Measurements from ENCODE around the gene TFG. TPM values are rescaled to one million over a fixed set of nuclear protein-coding genes. Genes with fewer than 3 reads are reported as not detected.

The TFG gene
- total and polyA plus RNA-seq, 10 of the 15 experiments (the other 5 are each of a cell fraction or from before 2014, with no cell fraction given) = 29.3 to 126 (median 57.6) TPM

DNA sequence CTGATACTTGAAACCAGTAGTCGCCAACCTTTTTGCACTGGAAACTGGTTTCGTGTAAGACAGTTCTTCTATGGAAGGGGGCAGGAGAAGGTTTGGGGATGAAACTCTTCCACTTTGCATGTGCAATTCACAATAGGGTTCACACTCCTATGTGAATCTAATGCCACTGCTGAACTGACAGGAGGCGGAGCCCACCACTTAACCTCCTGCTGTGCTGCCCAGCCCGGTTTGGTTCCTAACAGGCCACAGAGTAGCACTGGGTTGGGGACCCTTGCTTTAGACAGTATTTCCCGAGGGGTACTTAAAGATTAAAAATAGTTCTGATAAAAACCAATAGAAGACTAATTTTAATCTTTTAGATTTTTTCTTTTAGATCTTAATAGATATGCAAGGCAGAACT is 11.1 kb downstream of the TFG start:
- CTCF ChIA-PET = interaction anchor here (1.6 kb wide), 2 partner anchors 15 to 19 kb away, joined by 3 to 4 read pairs; no protein-coding TSS in a partner anchor
- RAD21 ChIA-PET (ENCODE audit: unreplicated experiment) = no interaction called here
- WGBS (ENCODE audit: insufficient coverage, insufficient replicate concordance, low lambda C conversion rate, missing lambda C conversion rate) = 95% methylated on average over 5 of the region's 5 CpGs
- DNase-seq (ENCODE audit: low read depth, low spot score) (no peak), FAIRE-seq (no peak), ATAC-seq (no peak)
- POLR2A ChIA-PET = interaction anchor here (1.0 to 1.6 kb wide), 3 partner anchors 8 to 12 kb away, joined by 3 to 5 read pairs (median 3); no protein-coding TSS in a partner anchor
- Histone ChIP-seq H2AFZ (ENCODE audit: control insufficient read depth, low read depth, low read length) (no peak overlapping the region), H3K27me3 (replicated peaks in 1 of 2; ENCODE audit: control insufficient read depth in 2 of 2, insufficient read depth in 2 of 2, low read length in 1 of 2) (no peaks in the 10 kb centered on the region), H4K20me1 (ENCODE audit: control insufficient read depth, insufficient read depth) (no peaks in the 10 kb centered on the region), H3K4me3 (no peak overlapping the region), H3K27ac (ENCODE audit: control insufficient read depth, insufficient read depth) (no peak overlapping the region), H3K9ac (ENCODE audit: control insufficient read depth, insufficient read depth, low read length) (no peak overlapping the region), H3K79me2 (ENCODE audit: control insufficient read depth, insufficient read depth, low read length) (peaks cover 47% of the 10 kb centered on the region), H3K4me2 (ENCODE audit: control insufficient read depth, insufficient read depth) (no peak overlapping the region), H3K9me3 (replicated peaks; ENCODE audit: control insufficient read depth, insufficient read depth, low read length) (no peaks in the 10 kb centered on the region; the same call in 2 of the 3 replicates), H3K4me1 (ENCODE audit: control insufficient read depth, insufficient read depth, low read length) (no peaks in the 10 kb centered on the region), H3K36me3 (ENCODE audit: control insufficient read depth in 2 of 2, insufficient read depth in 2 of 2, low read length in 1 of 2) (peaks cover 5 to 18% of the 10 kb centered on the region in 2 experiments)
- intact Hi-C loops (cut with micrococcal nuclease; ENCODE audit: unreplicated experiment) = no loop called here
- BruUV-seq (replicated peaks) = no TSS peak
- in situ Hi-C loops (cut with MboI) = no loop called here
- SMC1A ChIA-PET (ENCODE audit: uncharacterized antibody, unreplicated experiment) = interaction anchor here (4.5 kb wide), 1 partner anchor 7 kb away, joined by 18 read pairs; no protein-coding TSS in a partner anchor
- TF ChIP-seq MEF2B (IDR thresholded peaks at IDR 0.05; ENCODE audit: partially characterized antibody, poor library complexity, severe bottlenecking) = no peak
- TF ChIP-seq PAX8 (IDR thresholded peaks at IDR 0.05) = no peak
- no peak for TF ChIP-seq CBX3 (IDR thresholded peaks at IDR 0.05; ENCODE audit: borderline replicate concordance, low read depth)
- TF ChIP-seq, protein P1, sequence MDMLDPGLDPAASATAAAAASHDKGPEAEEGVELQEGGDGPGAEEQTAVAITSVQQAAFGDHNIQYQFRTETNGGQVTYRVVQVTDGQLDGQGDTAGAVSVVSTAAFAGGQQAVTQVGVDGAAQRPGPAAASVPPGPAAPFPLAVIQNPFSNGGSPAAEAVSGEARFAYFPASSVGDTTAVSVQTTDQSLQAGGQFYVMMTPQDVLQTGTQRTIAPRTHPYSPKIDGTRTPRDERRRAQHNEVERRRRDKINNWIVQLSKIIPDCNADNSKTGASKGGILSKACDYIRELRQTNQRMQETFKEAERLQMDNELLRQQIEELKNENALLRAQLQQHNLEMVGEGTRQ (IDR thresholded peaks at IDR 0.05; ENCODE audit: borderline replicate concordance, low read depth, low read length) = no peak
- TF ChIP-seq FOXK2 (IDR thresholded peaks at IDR 0.05) = no peak
- TF ChIP-seq NR2C2 (IDR thresholded peaks at IDR 0.05; ENCODE audit: borderline replicate concordance, control insufficient read depth, insufficient read length, low read depth) = no peak
- TF ChIP-seq, protein P2, sequence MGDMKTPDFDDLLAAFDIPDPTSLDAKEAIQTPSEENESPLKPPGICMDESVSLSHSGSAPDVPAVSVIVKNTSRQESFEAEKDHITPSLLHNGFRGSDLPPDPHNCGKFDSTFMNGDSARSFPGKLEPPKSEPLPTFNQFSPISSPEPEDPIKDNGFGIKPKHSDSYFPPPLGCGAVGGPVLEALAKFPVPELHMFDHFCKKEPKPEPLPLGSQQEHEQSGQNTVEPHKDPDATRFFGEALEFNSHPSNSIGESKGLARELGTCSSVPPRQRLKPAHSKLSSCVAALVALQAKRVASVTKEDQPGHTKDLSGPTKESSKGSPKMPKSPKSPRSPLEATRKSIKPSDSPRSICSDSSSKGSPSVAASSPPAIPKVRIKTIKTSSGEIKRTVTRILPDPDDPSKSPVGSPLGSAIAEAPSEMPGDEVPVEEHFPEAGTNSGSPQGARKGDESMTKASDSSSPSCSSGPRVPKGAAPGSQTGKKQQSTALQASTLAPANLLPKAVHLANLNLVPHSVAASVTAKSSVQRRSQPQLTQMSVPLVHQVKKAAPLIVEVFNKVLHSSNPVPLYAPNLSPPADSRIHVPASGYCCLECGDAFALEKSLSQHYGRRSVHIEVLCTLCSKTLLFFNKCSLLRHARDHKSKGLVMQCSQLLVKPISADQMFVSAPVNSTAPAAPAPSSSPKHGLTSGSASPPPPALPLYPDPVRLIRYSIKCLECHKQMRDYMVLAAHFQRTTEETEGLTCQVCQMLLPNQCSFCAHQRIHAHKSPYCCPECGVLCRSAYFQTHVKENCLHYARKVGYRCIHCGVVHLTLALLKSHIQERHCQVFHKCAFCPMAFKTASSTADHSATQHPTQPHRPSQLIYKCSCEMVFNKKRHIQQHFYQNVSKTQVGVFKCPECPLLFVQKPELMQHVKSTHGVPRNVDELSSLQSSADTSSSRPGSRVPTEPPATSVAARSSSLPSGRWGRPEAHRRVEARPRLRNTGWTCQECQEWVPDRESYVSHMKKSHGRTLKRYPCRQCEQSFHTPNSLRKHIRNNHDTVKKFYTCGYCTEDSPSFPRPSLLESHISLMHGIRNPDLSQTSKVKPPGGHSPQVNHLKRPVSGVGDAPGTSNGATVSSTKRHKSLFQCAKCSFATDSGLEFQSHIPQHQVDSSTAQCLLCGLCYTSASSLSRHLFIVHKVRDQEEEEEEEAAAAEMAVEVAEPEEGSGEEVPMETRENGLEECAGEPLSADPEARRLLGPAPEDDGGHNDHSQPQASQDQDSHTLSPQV (IDR thresholded peaks at IDR 0.05) = no peak
- no peak for TF ChIP-seq TBL1XR1 (IDR thresholded peaks at IDR 0.05; ENCODE audit: low read depth, low read length)
- no peak for TF ChIP-seq POLR2A (IDR thresholded peaks at IDR 0.05; ENCODE audit: low read depth, low read length)
- no peak for TF ChIP-seq STAT3 (IDR thresholded peaks at IDR 0.05; ENCODE audit: low read depth, low read length)
- no peak for TF ChIP-seq JUNB (IDR thresholded peaks at IDR 0.05)
- TF ChIP-seq YY1 (IDR thresholded peaks at IDR 0.05; ENCODE audit: low read depth, low read length) = no peak
- TF ChIP-seq ATF7 (IDR thresholded peaks at IDR 0.05; ENCODE audit: low read depth) = no peak
- TF ChIP-seq, protein P3, sequence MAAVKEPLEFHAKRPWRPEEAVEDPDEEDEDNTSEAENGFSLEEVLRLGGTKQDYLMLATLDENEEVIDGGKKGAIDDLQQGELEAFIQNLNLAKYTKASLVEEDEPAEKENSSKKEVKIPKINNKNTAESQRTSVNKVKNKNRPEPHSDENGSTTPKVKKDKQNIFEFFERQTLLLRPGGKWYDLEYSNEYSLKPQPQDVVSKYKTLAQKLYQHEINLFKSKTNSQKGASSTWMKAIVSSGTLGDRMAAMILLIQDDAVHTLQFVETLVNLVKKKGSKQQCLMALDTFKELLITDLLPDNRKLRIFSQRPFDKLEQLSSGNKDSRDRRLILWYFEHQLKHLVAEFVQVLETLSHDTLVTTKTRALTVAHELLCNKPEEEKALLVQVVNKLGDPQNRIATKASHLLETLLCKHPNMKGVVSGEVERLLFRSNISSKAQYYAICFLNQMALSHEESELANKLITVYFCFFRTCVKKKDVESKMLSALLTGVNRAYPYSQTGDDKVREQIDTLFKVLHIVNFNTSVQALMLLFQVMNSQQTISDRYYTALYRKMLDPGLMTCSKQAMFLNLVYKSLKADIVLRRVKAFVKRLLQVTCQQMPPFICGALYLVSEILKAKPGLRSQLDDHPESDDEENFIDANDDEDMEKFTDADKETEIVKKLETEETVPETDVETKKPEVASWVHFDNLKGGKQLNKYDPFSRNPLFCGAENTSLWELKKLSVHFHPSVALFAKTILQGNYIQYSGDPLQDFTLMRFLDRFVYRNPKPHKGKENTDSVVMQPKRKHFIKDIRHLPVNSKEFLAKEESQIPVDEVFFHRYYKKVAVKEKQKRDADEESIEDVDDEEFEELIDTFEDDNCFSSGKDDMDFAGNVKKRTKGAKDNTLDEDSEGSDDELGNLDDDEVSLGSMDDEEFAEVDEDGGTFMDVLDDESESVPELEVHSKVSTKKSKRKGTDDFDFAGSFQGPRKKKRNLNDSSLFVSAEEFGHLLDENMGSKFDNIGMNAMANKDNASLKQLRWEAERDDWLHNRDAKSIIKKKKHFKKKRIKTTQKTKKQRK (IDR thresholded peaks at IDR 0.05; ENCODE audit: low read depth, low read length) = no peak
- TF ChIP-seq, protein P4, sequence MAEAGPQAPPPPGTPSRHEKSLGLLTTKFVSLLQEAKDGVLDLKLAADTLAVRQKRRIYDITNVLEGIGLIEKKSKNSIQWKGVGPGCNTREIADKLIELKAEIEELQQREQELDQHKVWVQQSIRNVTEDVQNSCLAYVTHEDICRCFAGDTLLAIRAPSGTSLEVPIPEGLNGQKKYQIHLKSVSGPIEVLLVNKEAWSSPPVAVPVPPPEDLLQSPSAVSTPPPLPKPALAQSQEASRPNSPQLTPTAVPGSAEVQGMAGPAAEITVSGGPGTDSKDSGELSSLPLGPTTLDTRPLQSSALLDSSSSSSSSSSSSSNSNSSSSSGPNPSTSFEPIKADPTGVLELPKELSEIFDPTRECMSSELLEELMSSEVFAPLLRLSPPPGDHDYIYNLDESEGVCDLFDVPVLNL (IDR thresholded peaks at IDR 0.05; ENCODE audit: low read depth, low read length) = no peak
- no peak for TF ChIP-seq NRF1 (conservative IDR thresholded peaks at IDR 0.05; ENCODE audit: low read depth, low read length)
- TF ChIP-seq GABPA (IDR thresholded peaks at IDR 0.05; ENCODE audit: low read depth) = no peak
